Activated CD4-positive, alpha-beta T cell treated with anti-CD3 and anti-CD28 coated beads for 1 hour (primary cell): ENCODE measurements around the gene POU3F1.

Source experiments
- DNase-seq: peaks from one replicate; pipeline ENCODE4 v3.0.0-alpha.2; 2020

The POU3F1 gene

GRCh38 chr1:38000529-38001455, 45.8 kb downstream of the POU3F1 start:
- DNase-seq: no peak

GRCh38 chr1:38000233-38000528, 46.4 kb downstream of the POU3F1 start:
- DNase-seq: no peak

GRCh38 chr1:37999430-38000232, 47.0 kb downstream of the POU3F1 start:
- no peak for DNase-seq

GRCh38 chr1:37998913-37999429, 47.6 kb downstream of the POU3F1 start:
- DNase-seq: no peak

GRCh38 chr1:37998089-37998808, 48.3 kb downstream of the POU3F1 start:
- no peak for DNase-seq

- DNase-seq: no peak
These were observed 49.1 kb downstream of the POU3F1 start for GRCh38 chr1:37997256-37998088.

- no peak for DNase-seq
These were observed 50.7 kb downstream of the POU3F1 start for GRCh38 chr1:37995751-37996345.

GRCh38 chr1:37994886-37995566, 51.6 kb downstream of the POU3F1 start:
- DNase-seq: no peak
